Fibroblast of pulmonary artery (primary cell): ENCODE data around the gene SYT4.

Source experiments
- DNase-seq: peaks from one replicate; pipeline ENCODE4 v3.0.0-alpha.2; 2010; ENCODE audit warnings: low read depth
- H3K4me3 ChIP-seq: replicated peaks from 2 replicates; pipeline ENCODE4 v1.5.1; 2011; ENCODE audit warnings: low read depth, mild to moderate bottlenecking, control low read depth, low read length, moderate library complexity
- CTCF ChIP-seq: IDR thresholded peaks from 2 replicates; pipeline ENCODE4 v1.5.1; 2011; ENCODE audit warnings: mild to moderate bottlenecking, control low read depth, low read length, inconsistent platforms; ENCODE audit errors: missing control alignments

The SYT4 gene

GRCh38 chr18:43271593-43272432 lies 5.5 kb downstream of the SYT4 start:
- no peak overlapping the region for H3K4me3 ChIP-seq
- peak; percentile 79 for DNase-seq
- TF ChIP-seq CTCF = peak; percentile 82

DNA sequence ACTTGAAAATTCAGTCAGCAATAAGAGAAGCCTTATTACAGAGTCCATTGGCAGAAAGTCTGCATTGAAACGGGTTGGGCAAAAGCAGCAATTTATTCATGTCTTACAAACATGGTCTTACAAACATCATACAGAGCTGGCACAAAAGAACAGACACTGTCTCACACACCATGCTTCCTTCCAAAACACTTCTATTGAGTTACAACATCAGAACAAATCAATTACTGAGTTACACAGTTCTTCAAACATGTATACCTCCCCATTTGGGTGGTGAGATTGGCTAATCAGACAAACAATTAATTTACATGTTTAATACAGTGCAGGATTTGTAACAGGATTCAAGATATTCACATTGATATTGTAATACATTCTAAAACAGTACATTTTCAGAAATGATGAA lies 9.5 kb downstream of the SYT4 start:
- DNase-seq = no peak
- H3K4me3 ChIP-seq = no peak overlapping the region
- no peak for TF ChIP-seq CTCF

DNA sequence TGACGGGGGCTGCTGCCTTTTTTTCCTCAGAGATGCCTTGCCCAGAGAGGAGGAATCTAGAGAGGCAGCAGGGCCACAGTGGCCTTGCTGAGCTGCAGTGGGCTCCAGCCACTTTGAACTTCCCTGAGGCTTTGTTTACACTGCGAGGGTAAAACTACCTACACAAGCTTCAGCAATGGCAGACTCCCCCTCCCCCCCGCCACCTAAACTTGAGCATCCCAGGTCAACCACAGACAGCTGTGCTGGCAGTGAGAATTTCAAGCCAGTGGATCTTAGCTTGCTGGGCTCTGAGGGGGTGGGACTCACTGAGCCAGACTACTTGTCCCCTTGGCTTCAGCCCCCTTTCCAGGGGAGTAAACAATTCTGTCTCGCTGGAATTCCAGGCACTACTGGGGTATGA lies 11.8 kb downstream of the SYT4 start:
- H3K4me3 ChIP-seq = no peak overlapping the region
- no peak for TF ChIP-seq CTCF
- no peak for DNase-seq

DNA sequence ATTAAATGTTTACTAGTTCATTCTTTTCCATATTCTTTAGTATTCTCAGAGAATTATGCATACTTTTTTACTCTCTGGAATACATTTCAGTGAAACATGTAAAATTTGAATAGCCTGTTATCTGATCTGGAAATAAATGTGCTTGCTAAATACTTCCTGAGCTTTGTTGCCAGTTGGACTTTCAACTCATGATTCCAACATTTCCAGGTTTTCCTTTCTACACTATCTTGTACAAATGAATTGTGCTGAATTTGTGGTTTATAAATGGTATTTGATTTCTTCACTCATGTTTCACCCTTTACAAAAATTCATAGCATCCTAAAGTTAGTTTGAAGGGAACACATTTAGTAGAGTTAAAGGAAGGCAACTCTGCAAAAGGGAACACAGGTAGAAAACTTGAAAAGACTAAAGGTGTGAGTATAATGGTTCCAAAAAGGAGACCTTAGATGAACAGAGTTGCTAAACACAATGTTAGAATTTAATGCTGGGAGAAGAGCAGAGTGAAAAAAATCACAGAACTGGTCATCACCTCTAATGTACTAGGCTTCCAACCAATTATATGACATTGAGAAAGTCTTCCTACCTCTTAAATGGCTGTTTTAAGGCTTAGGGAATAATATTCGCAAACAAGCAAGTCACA lies 28.6 kb downstream of the SYT4 start:
- TF ChIP-seq CTCF = no peak
- H3K4me3 ChIP-seq = no peak overlapping the region
- DNase-seq = peak; percentile 31

DNA sequence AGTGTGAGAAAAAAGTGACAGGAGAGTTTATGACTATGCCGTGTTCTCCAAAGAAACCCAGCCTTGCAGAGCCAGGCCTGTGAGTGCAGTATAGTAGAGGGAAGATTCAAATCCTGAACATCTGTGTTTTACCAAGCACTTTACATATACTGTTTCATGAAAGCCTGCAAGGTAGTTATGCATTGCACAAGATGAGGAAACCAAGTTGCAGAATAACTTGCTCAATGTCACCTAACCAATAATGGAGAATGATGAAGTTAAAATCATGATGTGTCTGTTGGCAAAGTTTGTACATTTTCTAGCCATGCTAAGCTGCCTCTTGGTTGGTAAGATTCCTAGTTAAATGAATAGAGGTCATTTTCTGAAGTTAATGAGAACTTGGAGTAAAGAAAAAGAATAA lies 29.3 kb downstream of the SYT4 start:
- no peak for TF ChIP-seq CTCF
- peak; percentile 3 for DNase-seq
- H3K4me3 ChIP-seq = no peak overlapping the region

- no peak for DNase-seq
- no peak overlapping the region for H3K4me3 ChIP-seq
- no peak for TF ChIP-seq CTCF
Measured at GRCh38 chr18:43238429-43238828, 38.9 kb downstream of the SYT4 start.

DNA sequence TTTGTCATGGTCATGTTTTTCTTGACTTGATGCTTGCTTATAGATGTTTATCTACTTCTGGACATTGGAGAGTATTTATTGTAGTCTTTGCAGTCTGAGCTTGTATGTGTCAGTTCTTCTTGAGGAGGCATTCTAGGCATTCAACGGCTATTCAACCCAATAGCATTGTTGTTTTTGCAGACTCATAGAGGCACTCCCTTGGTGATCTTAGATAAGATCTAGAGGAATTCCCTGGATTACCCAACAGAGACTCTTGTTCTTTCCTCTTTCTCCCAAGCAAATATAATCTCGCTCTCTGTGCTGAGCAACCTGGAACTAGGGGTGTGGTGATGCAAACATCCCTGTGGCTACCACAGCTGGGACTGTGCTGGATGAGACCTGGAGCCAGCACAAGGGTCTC lies 40.4 kb downstream of the SYT4 start:
- no peak overlapping the region for H3K4me3 ChIP-seq
- no peak for TF ChIP-seq CTCF
- DNase-seq = peak; percentile 51
